Panc1 (cell line): Measurements from ENCODE around the gene ATF3. TPM values are rescaled to one million over a fixed set of nuclear protein-coding genes. Genes with fewer than 3 reads are reported as not detected.

Experiments used
- ATAC-seq: fragments of 200-7000 bp; cut with Tn5 transposase; 2 replicates; pipeline ENCODE4 v1.9.1; 2020; ENCODE audit warnings: mild to moderate bottlenecking, moderate library complexity
- BruUV-seq: library from RNA; stranded (reverse); fragments of 400-500 nt; replicated peaks from 2 replicates; lab custom pipeline; 2021; lab: Mats Ljungman, UMichigan
- CTCF ChIA-PET: fragments of 300-600 bp; sonication (Branson Sonifier 250); formaldehyde crosslinking; loops from one replicate; lab custom pipeline; 2022; ENCODE audit warnings: antibody characterized with exemption; lab: Charles Lee
- POLR2A ChIA-PET: fragments of 300-600 bp; sonication (Branson Sonifier 250); formaldehyde crosslinking; loops from one replicate; lab custom pipeline; 2022; ENCODE audit warnings: antibody characterized with exemption; lab: Charles Lee
- DNase-seq: peaks from one replicate; pipeline ENCODE4 v3.0.0-alpha.2; 2010; ENCODE audit warnings: low read depth, low spot score
- H3K27ac ChIP-seq: 2 replicates; pipeline ENCODE4 v1.5.1; 2011; ENCODE audit warnings: mild to moderate bottlenecking, low read length, inconsistent platforms
- H3K27me3 ChIP-seq: fragments of 200-500 bp; sonication (Bioruptor generic); 2 replicates; pipeline ENCODE4 v1.6.0; 2014; ENCODE audit warnings: low read length, inconsistent platforms; ENCODE audit not compliant: control insufficient read depth, insufficient read depth
- H3K36me3 ChIP-seq: fragments of 200-500 bp; sonication (Bioruptor generic); 2 replicates; pipeline ENCODE4 v1.5.1; 2014; ENCODE audit warnings: inconsistent platforms, mild to moderate bottlenecking, low read length, moderate library complexity; ENCODE audit not compliant: control insufficient read depth, insufficient read depth
- H3K4me1 ChIP-seq: 2 replicates; pipeline ENCODE4 v1.5.1; 2011; ENCODE audit warnings: inconsistent platforms, mild to moderate bottlenecking, low read length, moderate library complexity; ENCODE audit not compliant: control insufficient read depth, insufficient read depth
- H3K4me3 ChIP-seq, 2 experiments: 2 replicates each; pipeline ENCODE4 v1.5.1; 2011 to 2012; ENCODE audit warnings: low read depth in 2 of 2, low read length in 2 of 2, mild to moderate bottlenecking in 2 of 2, inconsistent platforms in 1 of 2, moderate library complexity in 1 of 2
- H3K9me3 ChIP-seq: fragments of 200-500 bp; sonication (Bioruptor generic); 2 replicates; pipeline ENCODE4 v1.5.1; 2014; ENCODE audit warnings: low read depth, mild to moderate bottlenecking, inconsistent platforms, low read length, moderate library complexity; ENCODE audit not compliant: control insufficient read depth, insufficient read depth
- POLR2AphosphoS5 ChIP-seq: IDR thresholded peaks from 2 replicates; pipeline ENCODE4 v1.6.1; 2012; ENCODE audit warnings: mild to moderate bottlenecking, low read depth, low read length, moderate library complexity
- SIN3A ChIP-seq: IDR thresholded peaks from 2 replicates; pipeline ENCODE4 v1.6.1; 2012; ENCODE audit warnings: low read depth, mild to moderate bottlenecking, low read length, moderate library complexity, borderline replicate concordance; ENCODE audit not compliant: insufficient read depth
- TCF7L2 ChIP-seq: IDR thresholded peaks from 2 replicates; pipeline ENCODE4 v1.6.1; 2011; ENCODE audit warnings: mild to moderate bottlenecking, low read depth, low read length, inconsistent platforms
- in situ Hi-C: cut with HindIII; loops from 2 replicates; pipeline ENCODE4 v1.10.0; 2016; ENCODE audit warnings: low sequenced_read_pairs, low pct_unique_long_range_greater_than_20kb
- intact Hi-C: fragments of 100-400 bp; cut with micrococcal nuclease; formaldehyde crosslinking; loops from one replicate; pipeline ENCODE4 v1.10.0; 2022; ENCODE audit not compliant: unreplicated experiment
- total RNA-seq: library from RNA; stranded (reverse); gene quantifications from one replicate; pipeline ENCODE4 v1.2.1, GENCODE V29; 2021; ENCODE audit not compliant: unreplicated experiment
- TF ChIP-seq, protein P1 (sequence below), 2 experiments: IDR thresholded peaks; 2 replicates each; pipeline ENCODE4 v1.6.1; 2011 to 2012; ENCODE audit warnings: low read depth in 2 of 2, control low read depth in 1 of 2, low read length in 1 of 2, mild to moderate bottlenecking in 1 of 2, moderate library complexity in 1 of 2; ENCODE audit not compliant: insufficient read depth in 1 of 2
- TF ChIP-seq, protein P2 (sequence below): fragments of 450-650 bp; IDR thresholded peaks from 2 replicates; pipeline ENCODE4 v1.5.1; 2017; ENCODE audit warnings: mild to moderate bottlenecking

The ATF3 gene
- total RNA-seq, 1 experiment from 2014 or later, result 13.3 TPM

DNA sequence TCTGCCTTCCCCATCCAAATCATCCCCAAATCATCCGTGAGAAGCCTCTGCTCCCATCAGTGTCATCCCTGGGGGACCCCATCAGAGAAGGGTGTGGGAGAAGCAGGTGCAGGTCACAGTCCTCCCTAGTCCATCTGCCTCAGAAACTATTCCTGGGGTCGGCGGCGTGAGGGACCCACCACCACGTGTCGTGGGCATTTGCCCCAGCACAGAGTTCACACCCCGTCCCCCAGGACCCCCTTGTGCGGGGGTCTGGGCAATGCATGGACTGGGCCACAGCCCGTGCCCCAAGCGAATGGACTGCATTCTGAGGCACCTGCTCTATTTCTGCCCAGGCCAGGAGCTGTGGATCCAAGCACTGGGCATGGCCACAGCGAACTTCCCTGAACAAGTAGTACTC lies 38.4 kb downstream of the ATF3 start:
- Histone ChIP-seq H3K4me3 (no peak overlapping the region), H3K27ac (no peak overlapping the region), H3K4me1 (no peaks in the 10 kb centered on the region), H3K27me3 (no peaks in the 10 kb centered on the region), H3K36me3 (no peaks in the 10 kb centered on the region), H3K9me3 (no peaks in the 10 kb centered on the region)
- POLR2A ChIA-PET, result no interaction called here
- no peak for DNase-seq
- no TSS peak for BruUV-seq
- in situ Hi-C loops, result no loop called here
- ATAC-seq, result no peak
- CTCF ChIA-PET, result no interaction called here
- intact Hi-C loops, result no loop called here
- no peak for TF ChIP-seq SIN3A
- TF ChIP-seq, protein P1, sequence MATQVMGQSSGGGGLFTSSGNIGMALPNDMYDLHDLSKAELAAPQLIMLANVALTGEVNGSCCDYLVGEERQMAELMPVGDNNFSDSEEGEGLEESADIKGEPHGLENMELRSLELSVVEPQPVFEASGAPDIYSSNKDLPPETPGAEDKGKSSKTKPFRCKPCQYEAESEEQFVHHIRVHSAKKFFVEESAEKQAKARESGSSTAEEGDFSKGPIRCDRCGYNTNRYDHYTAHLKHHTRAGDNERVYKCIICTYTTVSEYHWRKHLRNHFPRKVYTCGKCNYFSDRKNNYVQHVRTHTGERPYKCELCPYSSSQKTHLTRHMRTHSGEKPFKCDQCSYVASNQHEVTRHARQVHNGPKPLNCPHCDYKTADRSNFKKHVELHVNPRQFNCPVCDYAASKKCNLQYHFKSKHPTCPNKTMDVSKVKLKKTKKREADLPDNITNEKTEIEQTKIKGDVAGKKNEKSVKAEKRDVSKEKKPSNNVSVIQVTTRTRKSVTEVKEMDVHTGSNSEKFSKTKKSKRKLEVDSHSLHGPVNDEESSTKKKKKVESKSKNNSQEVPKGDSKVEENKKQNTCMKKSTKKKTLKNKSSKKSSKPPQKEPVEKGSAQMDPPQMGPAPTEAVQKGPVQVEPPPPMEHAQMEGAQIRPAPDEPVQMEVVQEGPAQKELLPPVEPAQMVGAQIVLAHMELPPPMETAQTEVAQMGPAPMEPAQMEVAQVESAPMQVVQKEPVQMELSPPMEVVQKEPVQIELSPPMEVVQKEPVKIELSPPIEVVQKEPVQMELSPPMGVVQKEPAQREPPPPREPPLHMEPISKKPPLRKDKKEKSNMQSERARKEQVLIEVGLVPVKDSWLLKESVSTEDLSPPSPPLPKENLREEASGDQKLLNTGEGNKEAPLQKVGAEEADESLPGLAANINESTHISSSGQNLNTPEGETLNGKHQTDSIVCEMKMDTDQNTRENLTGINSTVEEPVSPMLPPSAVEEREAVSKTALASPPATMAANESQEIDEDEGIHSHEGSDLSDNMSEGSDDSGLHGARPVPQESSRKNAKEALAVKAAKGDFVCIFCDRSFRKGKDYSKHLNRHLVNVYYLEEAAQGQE (IDR thresholded peaks at IDR 0.05; ENCODE audit: insufficient read depth in 1 of 2, low read depth in 2 of 2, low read length in 1 of 2), result no peak
- no peak for TF ChIP-seq TCF7L2
- TF ChIP-seq, protein P2, sequence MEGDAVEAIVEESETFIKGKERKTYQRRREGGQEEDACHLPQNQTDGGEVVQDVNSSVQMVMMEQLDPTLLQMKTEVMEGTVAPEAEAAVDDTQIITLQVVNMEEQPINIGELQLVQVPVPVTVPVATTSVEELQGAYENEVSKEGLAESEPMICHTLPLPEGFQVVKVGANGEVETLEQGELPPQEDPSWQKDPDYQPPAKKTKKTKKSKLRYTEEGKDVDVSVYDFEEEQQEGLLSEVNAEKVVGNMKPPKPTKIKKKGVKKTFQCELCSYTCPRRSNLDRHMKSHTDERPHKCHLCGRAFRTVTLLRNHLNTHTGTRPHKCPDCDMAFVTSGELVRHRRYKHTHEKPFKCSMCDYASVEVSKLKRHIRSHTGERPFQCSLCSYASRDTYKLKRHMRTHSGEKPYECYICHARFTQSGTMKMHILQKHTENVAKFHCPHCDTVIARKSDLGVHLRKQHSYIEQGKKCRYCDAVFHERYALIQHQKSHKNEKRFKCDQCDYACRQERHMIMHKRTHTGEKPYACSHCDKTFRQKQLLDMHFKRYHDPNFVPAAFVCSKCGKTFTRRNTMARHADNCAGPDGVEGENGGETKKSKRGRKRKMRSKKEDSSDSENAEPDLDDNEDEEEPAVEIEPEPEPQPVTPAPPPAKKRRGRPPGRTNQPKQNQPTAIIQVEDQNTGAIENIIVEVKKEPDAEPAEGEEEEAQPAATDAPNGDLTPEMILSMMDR, result no peak
- no peak for TF ChIP-seq POLR2AphosphoS5

DNA sequence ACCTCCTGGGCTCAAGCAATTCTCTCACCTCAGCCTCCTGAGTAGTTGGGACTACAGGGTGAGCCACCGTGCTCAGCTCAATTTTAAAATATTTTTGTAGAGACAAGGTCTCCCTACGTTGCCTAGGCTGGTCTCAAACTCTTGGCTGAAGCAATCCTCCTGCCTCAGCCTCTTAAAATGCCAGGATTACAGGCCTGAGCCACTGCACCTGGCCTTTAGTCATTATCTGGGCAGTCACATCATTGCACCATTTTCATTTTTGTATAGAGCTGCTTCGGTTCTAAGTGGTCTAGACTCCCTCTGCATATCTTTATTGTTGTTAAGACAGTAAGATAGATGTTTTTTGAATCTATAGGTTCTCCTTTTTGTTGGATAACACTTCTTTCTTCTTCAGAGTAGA lies 39.9 kb downstream of the ATF3 start:
- Histone ChIP-seq H3K4me3 (no peak overlapping the region), H3K36me3 (no peaks in the 10 kb centered on the region), H3K27ac (no peak overlapping the region), H3K9me3 (no peaks in the 10 kb centered on the region), H3K27me3 (no peaks in the 10 kb centered on the region), H3K4me1 (no peaks in the 10 kb centered on the region)
- ChIA-PET CTCF (interaction anchor here (0.6 kb wide), 1 partner anchor 299 kb away, joined by 3 read pairs; no protein-coding TSS in a partner anchor), POLR2A (no interaction called here)
- no peak for ATAC-seq
- BruUV-seq, result no TSS peak
- intact Hi-C loops, result no loop called here
- DNase-seq, result no peak
- in situ Hi-C loops, result no loop called here
- TF ChIP-seq SIN3A (no peak), TCF7L2 (no peak), POLR2AphosphoS5 (no peak)
- TF ChIP-seq, protein P2, result no peak
- TF ChIP-seq, protein P1 (IDR thresholded peaks at IDR 0.05; ENCODE audit: insufficient read depth in 1 of 2, low read depth in 2 of 2, low read length in 1 of 2), result no peak
